Stromal cell of bone marrow (primary cell): ENCODE results near the gene PEAK3.
"Not testable (repeated sequence)": the region's sequence is repeated elsewhere in the genome, so short reads cannot be mapped to it uniquely, and the experiment has no call there.

ENCODE experiments used
- DNase-seq: peaks from one replicate; pipeline ENCODE4 v3.0.0-alpha.2; 2012; ENCODE audit warnings: low read depth

PEAK3 gene

DNA sequence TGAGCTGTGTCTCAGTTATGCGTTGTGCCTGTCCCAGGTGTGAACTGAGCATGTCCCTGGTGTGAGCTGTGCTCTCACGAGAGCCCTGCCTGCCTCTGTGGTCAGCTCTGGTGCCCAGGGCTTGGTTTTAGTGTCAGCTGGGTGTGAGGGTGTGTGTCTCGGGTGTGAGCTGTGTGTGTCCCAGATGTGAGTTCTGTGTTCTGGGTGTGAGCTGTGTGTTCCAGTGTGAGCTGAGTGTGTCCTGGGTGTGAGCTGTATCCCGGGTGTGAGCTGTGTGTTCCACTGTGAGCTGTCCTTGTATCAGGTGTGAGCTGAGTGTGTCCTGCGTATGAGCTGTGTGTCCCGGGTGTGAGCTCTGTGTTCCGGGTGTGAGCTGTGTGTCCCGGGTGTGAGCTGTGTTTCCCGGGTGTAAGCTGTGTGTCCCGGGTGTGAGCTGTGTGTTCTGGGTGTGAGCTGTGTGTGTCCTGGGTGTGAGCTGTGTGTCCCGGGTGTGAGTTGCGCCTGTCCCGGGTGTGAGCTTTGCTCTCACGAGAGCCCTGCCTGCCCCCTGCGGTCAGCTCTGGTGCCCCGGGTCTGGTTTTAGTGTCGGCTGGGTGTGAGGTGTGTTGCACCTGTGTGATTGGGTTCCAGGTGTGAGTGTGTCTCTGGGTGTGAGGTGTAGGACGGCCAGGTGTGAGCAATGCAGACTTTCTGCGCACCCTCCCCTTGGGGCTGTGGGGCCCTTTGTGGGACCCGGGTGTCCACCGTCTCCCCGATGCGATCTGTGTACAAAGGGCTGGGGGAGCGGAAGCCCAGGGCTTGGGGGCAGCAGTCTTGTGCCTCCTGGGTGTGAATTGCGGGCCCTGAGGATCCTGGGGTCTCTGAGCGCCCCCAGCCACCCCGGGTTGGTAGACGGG lies 7.1 kb upstream of the PEAK3 start:
- no peak for DNase-seq

DNA sequence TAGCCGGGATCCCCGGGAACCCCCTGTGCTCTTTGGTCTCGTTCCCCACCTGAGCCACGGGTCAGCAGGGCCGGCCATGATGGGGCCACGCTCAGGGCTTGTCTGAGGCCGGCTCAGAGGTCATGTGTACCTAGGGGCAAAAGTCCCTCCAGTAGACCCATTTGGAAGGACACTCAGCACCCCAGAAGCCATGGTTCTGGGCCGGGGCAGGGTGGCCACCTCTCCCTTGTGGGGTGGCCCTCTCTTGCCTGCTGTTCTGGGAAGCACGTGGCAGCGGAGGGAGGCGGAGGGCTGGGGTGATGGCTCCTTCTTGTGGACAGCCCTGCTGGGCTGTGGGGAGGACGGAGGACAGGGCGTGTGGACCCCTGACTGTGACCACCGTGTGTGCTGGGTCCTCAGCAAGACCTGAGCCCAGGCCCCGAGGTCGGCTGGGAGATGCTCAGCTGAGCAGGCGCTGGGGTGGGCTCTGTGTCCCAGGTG lies 6.4 kb upstream of the PEAK3 start:
- DNase-seq: no peak

DNA sequence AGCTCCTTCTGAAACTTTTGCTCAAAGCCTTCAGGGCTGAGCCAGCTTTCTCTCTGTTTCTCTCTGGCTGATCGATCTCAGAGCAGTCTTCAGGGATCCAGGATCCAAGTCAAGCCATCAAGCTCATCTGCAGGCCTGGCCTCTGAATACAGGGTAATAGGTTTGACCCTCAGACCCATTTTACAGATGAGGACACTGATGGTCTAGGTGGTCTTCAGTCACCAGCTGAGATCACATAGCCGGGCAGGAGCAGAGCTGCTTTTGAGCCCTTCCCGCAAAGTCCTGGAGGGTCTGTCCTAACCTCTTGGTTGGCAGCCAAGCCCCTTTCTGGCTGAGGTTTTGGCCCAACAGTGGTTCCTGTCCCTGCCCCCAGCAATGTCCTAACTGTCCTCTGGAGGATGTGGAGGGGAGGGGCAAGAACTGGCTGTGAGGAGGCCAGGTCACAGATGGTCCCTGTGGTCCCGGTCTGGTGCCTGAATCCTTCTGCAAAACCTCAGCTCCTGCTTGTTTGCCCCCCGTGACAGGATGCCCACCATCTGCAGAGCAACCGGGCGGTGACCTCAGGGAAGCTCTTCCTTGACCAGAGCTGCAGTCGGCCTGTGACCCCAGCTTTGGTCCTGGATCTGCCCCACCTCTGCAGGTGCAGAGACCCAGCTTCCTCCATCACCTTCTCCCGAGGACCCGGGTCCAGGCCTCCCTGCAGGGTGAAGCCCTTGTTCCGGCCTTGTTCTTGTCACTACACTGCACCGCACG lies 5.8 kb upstream of the PEAK3 start:
- DNase-seq: no peak

DNA sequence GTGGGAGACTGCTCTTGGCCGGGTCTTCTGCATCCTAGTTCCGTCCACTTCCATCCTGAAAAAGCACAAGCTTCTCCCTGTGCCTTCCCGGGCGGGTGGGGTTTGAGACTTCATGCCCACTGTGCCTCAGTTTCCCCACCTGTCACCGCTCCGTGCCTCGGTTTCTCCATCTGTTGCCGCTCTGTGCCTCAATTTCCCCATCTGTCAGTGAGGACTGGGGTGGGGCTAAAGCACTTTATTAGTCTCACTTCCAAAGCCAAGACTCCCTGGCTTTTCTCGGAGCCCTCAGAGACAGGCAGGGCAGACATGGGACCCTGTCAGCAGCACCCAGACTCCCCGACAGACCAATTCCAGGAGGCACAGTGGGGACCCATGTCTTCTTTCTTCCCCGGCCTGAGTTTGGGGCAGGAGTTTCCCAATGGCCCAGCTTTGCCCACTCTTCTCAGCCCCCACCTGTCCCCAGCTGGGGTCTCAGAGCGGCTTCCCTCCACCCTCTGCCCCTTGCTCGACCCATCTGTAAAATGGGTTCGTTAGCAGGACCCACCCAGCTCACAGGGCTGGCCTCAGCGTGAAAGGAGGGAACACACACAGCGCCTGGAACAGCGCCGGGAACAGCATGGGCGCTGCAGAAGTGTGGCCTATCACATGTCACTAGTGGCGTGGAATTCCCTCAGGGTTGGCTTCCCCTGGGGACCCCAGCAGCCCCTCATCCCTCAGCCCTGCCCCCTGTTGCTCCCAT lies 4.6 kb upstream of the PEAK3 start:
- DNase-seq: no peak

DNA sequence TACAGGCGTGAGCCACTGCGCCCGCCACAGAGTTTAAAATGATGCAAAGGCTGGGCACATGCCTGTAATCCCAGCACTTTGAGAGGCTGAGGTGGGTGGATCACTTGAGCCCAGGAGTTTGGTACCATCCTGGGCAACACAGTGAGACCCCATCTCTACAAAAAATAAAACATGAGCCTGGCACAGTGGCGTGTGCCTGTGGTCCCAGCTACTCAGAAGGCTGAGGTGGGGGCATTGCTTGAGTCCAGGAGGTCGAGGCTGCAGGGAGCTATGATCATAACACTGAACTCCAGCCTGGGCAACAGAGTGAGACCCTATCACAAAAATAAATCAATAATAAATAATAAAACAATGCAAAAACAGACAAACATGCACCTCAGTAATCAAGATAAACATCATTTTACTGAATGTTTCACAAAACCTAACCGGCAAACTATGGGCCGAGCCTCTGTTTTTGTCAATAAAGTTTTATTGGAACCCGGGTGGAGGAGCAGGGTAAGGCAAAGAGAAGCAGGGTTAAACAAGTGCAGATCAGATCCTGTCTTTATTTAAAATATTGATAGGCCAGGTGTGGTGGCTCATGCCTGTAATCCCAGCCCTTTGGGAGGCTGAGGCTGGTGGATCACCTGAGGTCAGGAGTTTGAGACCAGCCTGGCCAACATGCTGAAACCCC lies 2.0 kb upstream of the PEAK3 start:
- DNase-seq: no peak

DNA sequence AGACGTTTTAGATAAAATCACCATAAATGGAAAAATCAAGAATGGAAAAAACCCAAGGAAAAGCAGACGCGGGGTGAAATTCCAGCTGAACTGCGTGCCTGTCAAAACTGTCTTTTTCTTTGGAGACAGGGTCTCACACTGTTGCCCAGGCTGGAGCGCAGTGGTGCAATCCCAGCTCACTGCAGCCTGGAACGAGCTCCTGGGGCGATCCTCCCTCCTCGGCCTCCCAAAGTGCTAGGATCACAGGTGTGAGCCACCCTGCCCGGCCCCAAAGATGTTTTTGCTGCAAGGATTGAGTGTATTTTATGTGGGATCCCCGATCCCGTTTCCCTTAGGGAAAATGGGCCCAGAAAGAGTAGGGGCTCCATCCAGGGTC lies 875 bp upstream of the PEAK3 start:
- no peak for DNase-seq

DNA sequence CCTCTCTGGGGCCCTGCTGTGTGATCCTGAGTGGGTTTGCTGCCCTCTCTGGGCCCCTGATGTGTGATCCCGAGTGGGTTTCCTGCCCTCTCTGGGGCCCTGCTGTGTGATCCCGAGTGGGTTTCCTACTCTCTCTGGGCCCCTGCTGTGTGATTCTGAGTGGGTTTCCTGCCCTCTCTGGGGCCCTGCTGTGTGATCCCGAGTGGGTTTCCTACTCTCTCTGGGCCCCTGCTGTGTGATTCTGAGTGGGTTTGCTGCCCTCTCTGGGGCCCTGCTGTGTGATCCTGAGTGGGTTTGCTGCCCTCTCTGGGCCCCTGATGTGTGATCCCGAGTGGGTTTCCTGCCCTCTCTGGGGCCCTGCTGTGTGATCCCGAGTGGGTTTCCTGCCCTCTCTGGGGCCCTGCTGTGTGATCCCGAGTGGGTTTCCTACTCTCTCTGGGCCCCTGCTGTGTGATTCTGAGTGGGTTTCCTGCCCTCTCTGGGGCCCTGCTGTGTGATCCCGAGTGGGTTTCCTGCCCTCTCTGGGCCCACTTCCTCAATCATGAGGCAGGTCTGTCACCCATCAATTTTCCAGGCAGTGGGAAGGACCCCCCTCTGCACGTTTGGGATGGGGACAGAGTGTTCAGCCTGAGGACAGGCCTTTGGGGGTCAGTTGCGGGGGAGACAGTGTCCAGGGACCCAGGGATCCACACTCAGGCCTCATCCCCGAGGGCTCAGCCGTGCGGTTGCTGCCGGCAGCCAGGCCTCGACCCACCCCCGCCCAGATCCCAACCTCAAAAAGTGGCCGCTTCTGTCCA lies 512 bp downstream of the PEAK3 start:
- not testable (repeated sequence) for DNase-seq

DNA sequence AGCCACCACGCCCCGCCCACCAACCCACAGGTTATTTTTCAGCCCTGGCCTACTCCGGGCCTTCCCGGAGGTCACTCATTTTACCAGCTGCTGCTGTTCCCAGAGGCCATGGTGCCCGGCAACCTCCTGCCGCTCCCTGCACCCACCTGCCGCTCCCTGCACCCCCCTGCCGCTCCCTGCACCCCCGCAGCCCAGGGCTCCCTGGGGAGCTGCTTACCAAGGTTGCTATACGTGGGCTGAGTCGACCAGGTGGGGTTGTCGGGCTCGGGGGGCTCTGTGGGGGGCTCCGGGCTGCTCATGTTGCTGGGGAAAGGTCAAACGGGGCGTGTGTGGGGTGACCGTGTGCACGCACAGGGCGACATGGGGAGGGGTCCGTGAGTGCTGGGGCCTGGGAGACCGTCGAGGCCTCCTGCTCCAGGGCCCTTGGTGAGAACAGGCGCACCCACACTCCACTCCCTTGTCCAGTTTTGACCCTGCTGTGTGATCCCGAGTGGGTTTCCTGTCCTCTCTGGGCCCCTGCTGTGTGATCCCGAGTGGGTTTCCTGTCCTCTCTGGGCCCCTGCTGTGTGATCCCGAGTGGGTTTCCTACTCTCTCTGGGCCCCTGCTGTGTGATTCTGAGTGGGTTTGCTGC lies 1.2 kb downstream of the PEAK3 start:
- no peak for DNase-seq

DNA sequence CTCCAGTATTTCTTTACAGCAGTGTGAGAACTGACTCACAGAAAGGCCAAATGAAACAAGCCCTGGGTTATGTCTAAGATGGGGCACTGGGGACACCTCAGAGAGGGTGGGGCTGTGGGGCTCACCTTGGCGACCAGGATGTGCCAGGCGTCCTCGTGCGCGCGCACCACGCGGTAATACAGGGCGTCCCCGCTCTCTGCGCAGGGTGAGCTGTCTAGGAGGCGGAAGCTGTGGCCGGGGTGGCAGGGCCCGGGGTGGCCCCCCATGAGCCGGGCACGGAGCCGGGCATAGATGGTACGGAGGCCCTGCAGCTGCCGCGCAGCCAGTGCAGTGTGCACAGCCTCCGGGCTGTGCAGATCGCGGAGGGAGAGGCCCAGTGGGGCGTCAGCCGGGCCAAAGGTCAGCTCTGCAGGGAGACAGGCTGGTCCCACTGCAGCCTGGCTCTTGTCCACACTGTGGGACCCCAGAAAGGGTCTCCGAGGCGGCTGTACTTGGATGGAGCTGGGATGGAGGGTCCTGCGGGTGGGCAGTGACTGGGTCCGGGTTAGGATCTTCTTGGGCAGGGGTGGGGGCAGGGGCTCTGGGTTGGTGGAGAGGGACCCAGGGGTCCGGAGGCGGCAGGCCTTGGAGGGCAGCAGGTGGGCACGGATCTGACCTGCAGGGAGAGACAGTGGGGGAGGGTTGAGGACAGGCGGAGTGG lies 3.4 kb downstream of the PEAK3 start:
- DNase-seq: no peak

DNA sequence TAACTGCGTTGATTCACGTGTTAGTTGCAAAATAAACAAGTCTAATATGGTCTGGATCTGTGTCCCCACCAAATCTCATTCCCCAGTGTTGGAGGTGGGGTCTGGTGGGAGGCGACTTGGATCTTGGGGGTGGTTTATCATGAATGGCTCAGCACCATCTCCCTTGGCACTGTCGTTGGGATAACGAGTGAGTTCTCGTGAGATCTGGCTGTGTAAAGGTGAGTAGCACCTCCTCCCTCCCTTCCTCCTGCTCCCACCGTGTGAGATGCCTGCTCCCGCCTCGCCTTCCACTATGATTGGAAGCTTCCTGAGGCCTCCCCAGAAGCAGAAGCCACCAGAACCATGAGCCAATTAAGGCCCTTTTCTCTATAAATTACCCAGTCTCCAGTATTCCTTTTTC lies 4.8 kb downstream of the PEAK3 start:
- no peak for DNase-seq

DNA sequence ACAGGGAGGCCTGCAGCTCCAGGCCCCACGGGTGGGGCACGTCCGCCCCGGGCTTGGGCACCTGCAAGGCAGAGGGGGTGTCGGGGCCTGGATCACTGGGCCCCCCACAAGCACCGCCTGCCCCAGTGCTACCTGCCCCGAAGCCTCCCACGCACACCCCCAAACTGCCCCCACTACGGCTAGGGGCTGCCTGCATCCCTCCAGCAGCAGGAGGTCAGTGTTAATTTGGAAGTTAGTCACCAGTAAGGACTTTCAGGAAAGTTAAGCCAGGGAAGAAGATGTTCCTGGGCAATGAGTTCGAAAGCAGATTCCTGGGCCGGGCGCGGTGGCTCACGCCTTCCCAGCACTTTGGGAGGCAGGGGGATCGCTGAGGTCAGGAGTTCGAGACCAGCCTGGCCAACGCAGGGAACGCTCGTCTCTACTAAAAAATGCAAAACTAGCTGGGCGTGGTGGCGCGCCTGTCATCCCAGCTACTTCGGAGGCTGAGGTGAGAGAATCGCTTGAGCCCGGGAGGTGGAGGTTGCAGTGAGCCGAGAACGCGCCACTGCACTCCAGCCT lies 5.5 kb downstream of the PEAK3 start:
- no peak for DNase-seq

DNA sequence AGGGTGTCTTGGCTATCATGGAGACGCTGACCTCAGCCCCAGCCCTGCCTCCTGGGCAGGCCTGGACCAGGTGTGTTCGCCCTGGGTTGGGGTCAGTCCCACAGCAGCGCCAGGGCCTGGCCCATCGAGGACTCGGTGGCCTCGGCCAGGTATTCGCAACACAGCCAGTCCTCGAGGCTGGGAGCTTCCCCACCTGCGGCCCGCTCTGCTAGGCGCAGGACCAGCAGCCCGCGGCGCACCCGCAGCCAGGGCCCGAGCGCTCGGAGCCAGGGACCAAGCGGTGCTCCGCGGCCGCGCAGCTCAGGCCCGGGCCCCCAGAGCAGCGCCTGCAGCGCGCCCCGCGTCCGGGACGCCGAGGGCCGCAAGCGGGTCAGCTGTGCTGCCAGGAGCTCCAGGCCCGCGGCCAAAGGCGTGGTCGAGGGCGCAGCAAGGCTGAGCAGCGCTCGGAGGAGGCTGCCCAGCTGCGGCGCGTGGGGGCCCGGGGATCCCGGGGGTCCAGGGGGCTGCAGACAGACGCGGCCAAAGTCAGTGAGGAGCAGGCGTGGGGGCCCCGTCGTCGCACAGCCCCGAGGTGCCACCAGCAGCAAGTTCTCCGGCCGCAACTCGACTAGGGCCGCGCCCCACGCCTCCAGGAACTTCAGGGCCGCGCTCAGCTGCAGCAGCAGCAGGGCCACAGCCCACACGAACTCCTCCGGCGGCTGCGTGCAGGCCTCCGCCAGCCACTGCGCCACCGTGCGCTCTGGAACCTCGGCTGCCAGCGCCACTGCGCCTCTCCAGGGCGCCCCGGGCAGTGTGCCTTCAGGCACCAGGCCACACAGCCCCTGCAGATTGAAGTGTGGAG lies 6.2 kb downstream of the PEAK3 start:
- no peak for DNase-seq

DNA sequence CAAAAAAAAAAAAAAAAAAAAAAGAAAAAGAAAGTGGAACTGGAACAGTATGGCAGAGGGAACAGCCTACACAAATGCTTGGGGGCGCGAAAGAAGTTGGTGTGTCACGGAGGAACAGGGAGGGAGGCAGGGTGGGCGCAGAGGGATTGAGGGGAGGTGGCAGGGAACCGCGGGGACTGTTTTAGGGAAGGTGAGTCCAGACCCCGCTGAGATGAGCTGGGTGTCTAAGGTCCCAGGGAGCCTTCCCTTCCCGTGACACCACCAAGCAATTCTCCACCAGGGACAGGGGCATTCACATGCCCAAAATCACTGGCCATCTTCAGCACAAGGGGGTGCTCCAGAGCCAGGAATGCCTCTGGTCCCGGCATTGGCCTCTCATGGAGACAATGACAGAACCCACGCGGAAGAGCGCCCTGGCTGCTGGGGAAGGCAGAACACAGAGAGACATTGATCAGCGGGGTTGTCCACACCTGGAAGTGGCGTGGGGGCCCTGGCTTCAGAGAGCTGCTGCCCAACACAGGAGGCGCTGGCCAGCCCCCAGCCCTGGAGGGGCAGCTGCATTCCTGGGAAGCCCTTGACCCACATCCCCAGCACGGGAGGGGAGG lies 6.9 kb downstream of the PEAK3 start:
- peak; percentile 42 for DNase-seq

DNA sequence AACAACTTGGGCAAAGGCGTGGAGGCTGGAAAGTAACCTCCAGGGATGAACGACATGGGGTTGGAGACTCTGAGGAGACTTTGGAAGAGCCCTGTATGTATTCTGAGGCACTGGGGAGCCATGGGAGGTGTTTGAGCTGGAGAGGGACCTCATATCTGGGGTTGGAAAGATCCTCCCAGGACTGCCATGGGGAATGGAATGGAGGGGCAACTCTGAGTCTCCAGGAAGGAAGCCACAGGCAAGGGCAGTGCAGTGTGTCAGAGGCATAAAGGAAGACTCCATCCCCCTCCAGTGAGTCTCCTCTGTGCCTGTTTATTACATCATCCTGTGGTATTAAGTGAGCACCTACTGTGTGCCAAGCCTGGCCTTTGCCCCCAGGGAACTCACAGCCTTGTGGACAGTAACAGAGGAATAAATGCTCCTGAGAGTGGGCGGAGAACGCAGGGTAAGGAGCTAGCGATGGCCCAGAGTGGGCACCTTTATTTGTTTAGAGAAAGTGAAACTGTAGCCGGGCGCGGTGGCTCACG lies 7.7 kb downstream of the PEAK3 start:
- no peak for DNase-seq

DNA sequence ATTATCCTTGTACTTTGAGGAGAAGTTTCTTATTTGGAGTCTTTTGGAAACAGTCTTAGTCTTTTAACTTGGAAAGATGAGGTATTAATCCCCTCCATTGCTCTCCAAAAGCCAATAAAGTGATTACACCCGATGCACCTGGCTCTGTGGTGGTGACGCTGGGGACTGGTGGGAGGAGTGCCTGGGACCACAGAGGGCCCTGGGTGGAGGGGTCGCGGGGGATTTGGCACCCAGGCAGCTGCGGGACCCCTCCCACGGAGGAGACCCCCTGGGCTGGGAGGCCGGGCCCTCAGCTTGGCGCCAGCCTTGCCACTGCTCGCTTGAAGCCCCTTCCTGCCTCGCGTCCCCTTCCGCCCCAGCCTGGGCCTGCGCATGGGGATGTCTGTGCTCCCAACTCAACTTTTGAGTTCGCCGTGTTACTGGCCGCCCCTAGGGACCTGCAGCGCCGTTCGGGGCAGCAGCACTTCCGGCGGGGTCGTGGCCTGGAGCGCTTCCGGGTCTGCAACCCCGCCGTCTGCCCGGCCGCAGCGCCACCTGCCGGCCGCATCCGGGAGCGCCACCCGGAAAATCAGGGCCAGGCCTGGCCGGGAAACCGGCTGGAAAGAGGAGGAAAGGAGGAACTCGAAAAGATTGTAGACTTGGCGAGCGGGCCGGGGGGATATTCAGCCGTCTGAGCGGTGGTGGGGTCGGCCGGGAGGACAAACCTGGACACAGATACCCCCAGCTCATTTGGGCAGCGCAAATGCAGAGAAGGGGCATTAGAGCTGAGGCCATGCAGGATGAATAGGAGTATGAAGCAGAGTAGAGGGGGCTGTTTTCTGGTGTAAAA lies 8.4 kb downstream of the PEAK3 start:
- peak; percentile 28 for DNase-seq

DNA sequence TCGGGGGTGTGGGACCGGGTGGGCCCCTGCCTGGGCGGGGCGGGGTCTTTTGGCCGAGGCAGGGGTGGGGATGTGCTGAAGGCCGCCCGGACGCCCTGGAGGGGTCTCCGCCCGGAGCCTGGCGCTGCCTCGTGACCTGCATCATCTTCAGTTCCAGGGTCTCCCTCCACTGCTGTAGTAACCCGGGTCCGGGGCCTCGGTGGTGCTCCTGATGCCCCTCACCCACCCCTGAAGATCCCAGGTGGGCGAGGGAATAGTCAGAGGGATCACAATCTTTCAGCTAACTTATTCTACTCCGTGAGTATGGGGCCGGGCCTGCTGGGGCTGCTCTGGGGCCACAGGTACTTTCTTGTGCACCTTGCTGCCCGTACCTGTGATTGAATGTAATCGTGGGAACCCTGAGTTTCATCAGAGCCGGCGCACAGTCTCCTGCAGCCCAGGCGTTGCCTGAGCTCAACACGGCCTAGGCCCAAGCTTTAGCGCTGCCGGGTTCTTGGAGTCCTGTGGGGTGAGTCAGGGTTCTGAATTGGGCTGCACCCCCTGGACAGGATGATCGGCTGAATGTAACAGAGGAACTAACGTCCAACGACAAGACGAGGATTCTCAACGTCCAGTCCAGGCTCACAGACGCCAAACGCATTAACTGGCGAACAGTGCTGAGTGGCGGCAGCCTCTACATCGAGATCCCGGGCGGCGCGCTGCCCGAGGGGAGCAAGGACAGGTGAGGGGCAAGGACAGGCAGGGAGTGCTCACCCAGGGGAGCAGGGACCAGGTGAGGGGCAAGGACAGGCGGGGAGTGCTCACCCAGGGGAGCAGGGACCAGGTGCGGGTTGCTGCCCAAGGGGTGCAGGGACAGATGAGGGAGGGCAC lies 10.5 kb downstream of the PEAK3 start:
- peak; percentile 75 for DNase-seq
